Measurements from ENCODE around the gene PLLP. TPM values are rescaled to one million over a fixed set of nuclear protein-coding genes. Genes with fewer than 3 reads are reported as not detected.

Gene PLLP
- total and polyA plus RNA-seq, 2 experiments from 2014 or later: 1.3 to 6.1 TPM

- Mint-ChIP-seq H3K36me3 (ENCODE audit: low read depth) (no peaks in the 10 kb centered on the region), H3K9me3 (no peaks in the 10 kb centered on the region), H3K27me3 (ENCODE audit: insufficient read depth, low read depth, poor library complexity) (peaks cover 16% of the 10 kb centered on the region), H3K4me3 (no peak overlapping the region), H3K27ac (no peak overlapping the region), H3K4me1 (peaks cover 8% of the 10 kb centered on the region; the same call in 2 of the 3 replicates)
- ATAC-seq (no peak), DNase-seq (ENCODE audit: low spot score) (no peak)
- no peak overlapping the region for H3K27ac ChIP-seq (ENCODE audit: low read depth)
- no peaks in the 10 kb centered on the region for H3K36me3 ChIP-seq (ENCODE audit: insufficient read depth)
- H3K79me2 ChIP-seq (replicated peaks; ENCODE audit: insufficient read depth): no peaks in the 10 kb centered on the region
- H3F3A ChIP-seq (replicated peaks; ENCODE audit: low read depth): no peaks in the 10 kb centered on the region
- no peak overlapping the region for H2AFZ ChIP-seq
- H4K20me1 ChIP-seq (replicated peaks; ENCODE audit: insufficient read depth): no peaks in the 10 kb centered on the region
- TF ChIP-seq JUNB (IDR thresholded peaks at IDR 0.05; ENCODE audit: unreplicated experiment): no peak
- H3K4me2 ChIP-seq: no peak overlapping the region
- no peak overlapping the region for H3K4me3 ChIP-seq
- no peaks in the 10 kb centered on the region for H3K9me2 ChIP-seq (ENCODE audit: insufficient read depth)
- H3K4me1 ChIP-seq (ENCODE audit: insufficient read depth): no peaks in the 10 kb centered on the region
- peaks cover 14% of the 10 kb centered on the region for H3K27me3 ChIP-seq (ENCODE audit: insufficient read depth)
These were observed 6.0 kb downstream of the PLLP start for GRCh38 chr16:57278494-57278893.

DNA sequence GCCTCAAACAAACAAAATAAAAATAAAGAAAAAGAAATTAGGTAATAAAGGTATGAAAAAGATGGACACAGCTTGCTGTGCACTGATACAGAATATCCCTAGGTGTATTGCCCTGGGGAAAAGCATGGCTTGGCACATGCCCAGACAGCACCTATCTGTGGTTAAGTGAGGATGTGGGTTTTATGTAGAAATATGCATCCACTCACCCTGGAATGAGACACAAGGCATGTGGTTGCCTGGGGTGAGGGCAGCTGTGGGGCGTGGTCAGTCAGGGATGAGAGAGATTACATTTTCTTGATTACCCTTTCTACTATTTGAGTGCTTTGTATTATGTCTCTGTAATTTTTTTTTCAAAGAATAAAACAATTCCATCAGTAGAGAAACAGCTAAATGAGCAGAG lies 6.9 kb downstream of the PLLP start:
- Mint-ChIP-seq H3K27me3 (ENCODE audit: insufficient read depth, low read depth, poor library complexity) (peaks cover 7% of the 10 kb centered on the region), H3K36me3 (ENCODE audit: low read depth) (no peaks in the 10 kb centered on the region), H3K9me3 (no peaks in the 10 kb centered on the region), H3K4me1 (peaks cover 8% of the 10 kb centered on the region; the same call in 2 of the 3 replicates), H3K4me3 (no peak overlapping the region), H3K27ac (no peak overlapping the region)
- H3K27me3 ChIP-seq (ENCODE audit: insufficient read depth): peaks cover 5% of the 10 kb centered on the region
- no peaks in the 10 kb centered on the region for H3K79me2 ChIP-seq (replicated peaks; ENCODE audit: insufficient read depth)
- no peak for DNase-seq (ENCODE audit: low spot score)
- H4K20me1 ChIP-seq (replicated peaks; ENCODE audit: insufficient read depth): no peaks in the 10 kb centered on the region
- TF ChIP-seq EZH2phosphoT487 (IDR thresholded peaks at IDR 0.05; ENCODE audit: unreplicated experiment) (no peak), ZNF331 (CRISPR knock-in tag; IDR thresholded peaks at IDR 0.05; ENCODE audit: low read depth) (no peak), JUNB (IDR thresholded peaks at IDR 0.05; ENCODE audit: unreplicated experiment) (no peak), NANOG (IDR thresholded peaks at IDR 0.05; ENCODE audit: borderline replicate concordance) (no peak)
- H3K36me3 ChIP-seq (ENCODE audit: insufficient read depth): no peaks in the 10 kb centered on the region
- H2AFZ ChIP-seq: no peak overlapping the region
- no peaks in the 10 kb centered on the region for H3F3A ChIP-seq (replicated peaks; ENCODE audit: low read depth)
- no peaks in the 10 kb centered on the region for H3K9me2 ChIP-seq (ENCODE audit: insufficient read depth)
- H3K4me3 ChIP-seq: no peak overlapping the region
- H3K4me2 ChIP-seq: no peak overlapping the region
- no peaks in the 10 kb centered on the region for H3K4me1 ChIP-seq (ENCODE audit: insufficient read depth)
- no peak overlapping the region for H3K27ac ChIP-seq (ENCODE audit: low read depth)
- ATAC-seq: no peak

DNA sequence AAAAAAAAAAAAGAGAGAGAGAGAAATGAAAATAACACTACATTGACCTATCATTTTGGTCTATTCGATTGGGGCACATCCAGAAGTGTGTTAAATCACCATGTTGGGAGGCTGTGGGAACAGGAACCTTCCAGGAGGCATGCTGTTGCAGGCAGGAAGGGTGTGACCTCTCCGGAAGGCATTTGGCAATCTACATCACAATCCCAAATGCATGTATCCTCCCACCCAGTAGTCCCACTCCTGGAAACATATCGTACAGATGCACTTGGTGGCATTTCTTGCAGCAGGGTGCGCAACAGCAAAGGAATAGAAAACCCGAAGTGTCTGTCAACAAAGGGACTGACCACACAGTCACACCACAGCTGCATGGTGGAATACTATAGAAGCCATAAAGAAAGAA lies 7.9 kb downstream of the PLLP start:
- no peaks in the 10 kb centered on the region for H3K27me3 ChIP-seq (ENCODE audit: insufficient read depth)
- no peak overlapping the region for H3K27ac Mint-ChIP-seq
- H4K20me1 ChIP-seq (replicated peaks; ENCODE audit: insufficient read depth): no peaks in the 10 kb centered on the region
- DNase-seq (ENCODE audit: low spot score) (no peak), ATAC-seq (no peak)
- peak overlapping the region; percentile 51; the same call in 1 of the 2 replicates for H3K4me2 ChIP-seq
- no peaks in the 10 kb centered on the region for H3K36me3 ChIP-seq (ENCODE audit: insufficient read depth)
- no peaks in the 10 kb centered on the region for H3K9me2 ChIP-seq (ENCODE audit: insufficient read depth)
- H3K27ac ChIP-seq (ENCODE audit: low read depth): no peak overlapping the region
- H3K4me3 ChIP-seq: no peak overlapping the region
- no peak overlapping the region for H3K4me3 Mint-ChIP-seq
- H3K4me1 Mint-ChIP-seq: peaks cover 8% of the 10 kb centered on the region
- no peaks in the 10 kb centered on the region for H3K79me2 ChIP-seq (replicated peaks; ENCODE audit: insufficient read depth)
- H3F3A ChIP-seq (replicated peaks; ENCODE audit: low read depth): no peaks in the 10 kb centered on the region
- no peaks in the 10 kb centered on the region for H3K9me3 Mint-ChIP-seq
- no peaks in the 10 kb centered on the region for H3K27me3 Mint-ChIP-seq (ENCODE audit: insufficient read depth, low read depth, poor library complexity)
- H3K4me1 ChIP-seq (ENCODE audit: insufficient read depth): no peaks in the 10 kb centered on the region
- H2AFZ ChIP-seq: peak overlapping the region; percentile 63; the same call in 1 of the 2 replicates
- no peaks in the 10 kb centered on the region for H3K36me3 Mint-ChIP-seq (ENCODE audit: low read depth)
- TF ChIP-seq ZNF114 (CRISPR knock-in tag; IDR thresholded peaks at IDR 0.05) (no peak), CREB1 (CRISPR knock-in tag; IDR thresholded peaks at IDR 0.05; ENCODE audit: low read depth) (no peak), JUNB (IDR thresholded peaks at IDR 0.05; ENCODE audit: unreplicated experiment) (no peak), REST (IDR thresholded peaks at IDR 0.05; ENCODE audit: unreplicated experiment) (no peak)
- TF ChIP-seq, protein P1, sequence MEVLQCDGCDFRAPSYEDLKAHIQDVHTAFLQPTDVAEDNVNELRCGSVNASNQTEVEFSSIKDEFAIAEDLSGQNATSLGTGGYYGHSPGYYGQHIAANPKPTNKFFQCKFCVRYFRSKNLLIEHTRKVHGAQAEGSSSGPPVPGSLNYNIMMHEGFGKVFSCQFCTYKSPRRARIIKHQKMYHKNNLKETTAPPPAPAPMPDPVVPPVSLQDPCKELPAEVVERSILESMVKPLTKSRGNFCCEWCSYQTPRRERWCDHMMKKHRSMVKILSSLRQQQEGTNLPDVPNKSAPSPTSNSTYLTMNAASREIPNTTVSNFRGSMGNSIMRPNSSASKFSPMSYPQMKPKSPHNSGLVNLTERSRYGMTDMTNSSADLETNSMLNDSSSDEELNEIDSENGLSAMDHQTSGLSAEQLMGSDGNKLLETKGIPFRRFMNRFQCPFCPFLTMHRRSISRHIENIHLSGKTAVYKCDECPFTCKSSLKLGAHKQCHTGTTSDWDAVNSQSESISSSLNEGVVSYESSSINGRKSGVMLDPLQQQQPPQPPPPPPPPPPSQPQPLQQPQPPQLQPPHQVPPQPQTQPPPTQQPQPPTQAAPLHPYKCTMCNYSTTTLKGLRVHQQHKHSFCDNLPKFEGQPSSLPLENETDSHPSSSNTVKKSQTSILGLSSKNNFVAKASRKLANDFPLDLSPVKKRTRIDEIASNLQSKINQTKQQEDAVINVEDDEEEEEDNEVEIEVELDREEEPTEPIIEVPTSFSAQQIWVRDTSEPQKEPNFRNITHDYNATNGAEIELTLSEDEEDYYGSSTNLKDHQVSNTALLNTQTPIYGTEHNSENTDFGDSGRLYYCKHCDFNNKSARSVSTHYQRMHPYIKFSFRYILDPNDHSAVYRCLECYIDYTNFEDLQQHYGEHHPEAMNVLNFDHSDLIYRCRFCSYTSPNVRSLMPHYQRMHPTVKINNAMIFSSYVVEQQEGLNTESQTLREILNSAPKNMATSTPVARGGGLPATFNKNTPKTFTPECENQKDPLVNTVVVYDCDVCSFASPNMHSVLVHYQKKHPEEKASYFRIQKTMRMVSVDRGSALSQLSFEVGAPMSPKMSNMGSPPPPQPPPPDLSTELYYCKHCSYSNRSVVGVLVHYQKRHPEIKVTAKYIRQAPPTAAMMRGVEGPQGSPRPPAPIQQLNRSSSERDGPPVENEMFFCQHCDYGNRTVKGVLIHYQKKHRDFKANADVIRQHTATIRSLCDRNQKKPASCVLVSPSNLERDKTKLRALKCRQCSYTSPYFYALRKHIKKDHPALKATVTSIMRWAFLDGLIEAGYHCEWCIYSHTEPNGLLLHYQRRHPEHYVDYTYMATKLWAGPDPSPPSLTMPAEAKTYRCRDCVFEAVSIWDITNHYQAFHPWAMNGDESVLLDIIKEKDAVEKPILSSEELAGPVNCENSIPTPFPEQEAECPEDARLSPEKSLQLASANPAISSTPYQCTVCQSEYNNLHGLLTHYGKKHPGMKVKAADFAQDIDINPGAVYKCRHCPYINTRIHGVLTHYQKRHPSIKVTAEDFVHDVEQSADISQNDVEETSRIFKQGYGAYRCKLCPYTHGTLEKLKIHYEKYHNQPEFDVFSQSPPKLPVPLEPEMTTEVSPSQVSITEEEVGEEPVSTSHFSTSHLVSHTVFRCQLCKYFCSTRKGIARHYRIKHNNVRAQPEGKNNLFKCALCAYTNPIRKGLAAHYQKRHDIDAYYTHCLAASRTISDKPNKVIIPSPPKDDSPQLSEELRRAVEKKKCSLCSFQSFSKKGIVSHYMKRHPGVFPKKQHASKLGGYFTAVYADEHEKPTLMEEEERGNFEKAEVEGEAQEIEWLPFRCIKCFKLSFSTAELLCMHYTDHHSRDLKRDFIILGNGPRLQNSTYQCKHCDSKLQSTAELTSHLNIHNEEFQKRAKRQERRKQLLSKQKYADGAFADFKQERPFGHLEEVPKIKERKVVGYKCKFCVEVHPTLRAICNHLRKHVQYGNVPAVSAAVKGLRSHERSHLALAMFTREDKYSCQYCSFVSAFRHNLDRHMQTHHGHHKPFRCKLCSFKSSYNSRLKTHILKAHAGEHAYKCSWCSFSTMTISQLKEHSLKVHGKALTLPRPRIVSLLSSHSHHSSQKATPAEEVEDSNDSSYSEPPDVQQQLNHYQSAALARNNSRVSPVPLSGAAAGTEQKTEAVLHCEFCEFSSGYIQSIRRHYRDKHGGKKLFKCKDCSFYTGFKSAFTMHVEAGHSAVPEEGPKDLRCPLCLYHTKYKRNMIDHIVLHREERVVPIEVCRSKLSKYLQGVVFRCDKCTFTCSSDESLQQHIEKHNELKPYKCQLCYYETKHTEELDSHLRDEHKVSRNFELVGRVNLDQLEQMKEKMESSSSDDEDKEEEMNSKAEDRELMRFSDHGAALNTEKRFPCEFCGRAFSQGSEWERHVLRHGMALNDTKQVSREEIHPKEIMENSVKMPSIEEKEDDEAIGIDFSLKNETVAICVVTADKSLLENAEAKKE (CRISPR knock-in tag; IDR thresholded peaks at IDR 0.05): no peak

Data from GM23338 (cell line).